NCI-H748 treated with DMSO at 0.1 percent for 48 hours (cell line): ENCODE measurements around the gene SDK1.
"Not testable (repeated sequence)": the region's sequence is repeated elsewhere in the genome, so short reads cannot be mapped to it uniquely, and the experiment has no call there.

Source experiments
- DNase-seq: peaks from one replicate; lab custom pipeline; 2025; lab: John Stamatoyannopoulos, UW

SDK1 gene

GRCh38 chr7:3733541-3734140, 432.6 kb downstream of the SDK1 start:
- DNase-seq, result no peak

DNA sequence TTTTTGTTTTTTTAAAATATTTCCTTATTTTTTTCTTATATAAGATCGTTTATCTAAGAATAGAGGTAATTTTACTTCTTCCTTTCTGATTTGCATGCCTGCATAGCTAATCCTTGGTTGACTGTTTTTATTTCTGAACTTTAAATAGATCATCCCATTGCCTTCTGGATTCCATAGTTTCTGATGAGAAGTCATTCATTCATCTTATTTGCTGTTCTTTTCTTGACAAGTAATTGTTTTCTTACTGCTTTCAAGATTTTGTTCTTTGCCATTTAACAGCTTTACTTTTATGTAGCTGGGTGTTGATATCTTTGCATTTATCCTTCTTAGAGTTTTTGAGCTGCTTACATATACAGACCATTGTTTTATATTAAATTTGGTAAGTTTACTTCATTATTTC, 437.9 kb downstream of the SDK1 start:
- no peak for DNase-seq

GRCh38 chr7:3739983-3740382, 438.9 kb downstream of the SDK1 start:
- no peak for DNase-seq

DNA sequence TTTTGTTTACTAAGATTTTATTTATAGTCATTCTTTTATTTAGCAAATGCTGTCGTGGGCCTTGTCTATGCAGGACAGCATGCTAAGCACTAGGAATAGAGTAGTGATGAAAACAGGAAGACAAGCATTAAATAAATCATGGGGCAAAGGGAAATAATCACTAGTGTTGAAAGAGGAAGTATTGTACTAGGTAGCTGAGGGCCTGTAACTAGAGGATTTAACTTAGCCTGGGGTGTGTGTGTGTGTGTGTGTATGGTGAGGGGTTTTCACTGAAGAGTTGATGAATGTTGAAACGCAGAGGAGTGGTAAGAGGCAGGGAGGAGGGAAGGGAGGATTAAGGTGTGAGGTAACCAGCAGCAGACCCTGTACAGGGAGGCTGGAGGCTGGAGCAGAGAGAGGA, 446.4 kb downstream of the SDK1 start:
- no peak for DNase-seq

GRCh38 chr7:3748389-3748788, 447.3 kb downstream of the SDK1 start:
- no peak for DNase-seq

GRCh38 chr7:3753868-3754267, 452.8 kb downstream of the SDK1 start:
- DNase-seq, result no peak

DNA sequence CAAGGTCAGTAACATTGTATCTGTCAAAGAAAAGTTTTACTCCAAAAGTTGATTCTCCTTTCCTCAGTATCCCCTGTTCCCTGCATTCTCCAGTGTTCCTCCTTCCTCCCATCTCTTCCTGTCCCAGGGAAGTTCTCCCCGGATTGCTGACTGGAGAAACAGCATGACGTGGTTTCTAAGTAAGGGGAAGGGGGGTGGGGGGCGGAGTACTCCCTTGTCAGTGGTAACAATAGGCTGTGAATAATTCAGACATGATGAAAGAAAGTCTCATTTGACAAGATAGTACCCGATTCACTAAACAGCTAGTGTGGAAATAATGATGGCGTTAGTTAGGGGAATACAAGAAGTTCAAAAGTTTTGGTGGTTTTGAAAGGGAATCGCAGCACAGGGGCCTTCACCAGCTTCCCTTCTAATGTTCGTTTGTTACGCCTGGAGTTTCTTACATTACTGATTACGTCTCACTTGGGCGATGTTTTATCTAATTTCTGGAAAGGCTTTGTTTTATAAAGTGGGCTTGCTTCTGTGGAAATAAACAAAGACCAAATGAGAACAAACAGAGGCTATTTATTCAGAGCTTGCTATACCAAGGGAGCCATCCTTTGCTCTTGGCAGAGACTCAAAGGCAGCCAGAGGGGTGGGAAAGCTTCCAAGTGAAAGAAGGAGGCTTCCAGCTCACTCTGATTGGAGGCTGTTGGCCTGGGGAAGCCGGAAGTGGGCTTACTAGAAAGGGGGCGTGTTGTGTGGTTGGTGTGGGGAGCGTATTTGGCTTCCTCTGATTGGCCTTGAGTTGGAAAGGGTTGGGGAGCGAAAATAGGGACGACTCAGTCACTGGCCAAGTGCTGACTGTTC, 453.7 kb downstream of the SDK1 start:
- peak; percentile 70 for DNase-seq

GRCh38 chr7:3755778-3756453, 454.9 kb downstream of the SDK1 start:
- not testable (repeated sequence) for DNase-seq

DNA sequence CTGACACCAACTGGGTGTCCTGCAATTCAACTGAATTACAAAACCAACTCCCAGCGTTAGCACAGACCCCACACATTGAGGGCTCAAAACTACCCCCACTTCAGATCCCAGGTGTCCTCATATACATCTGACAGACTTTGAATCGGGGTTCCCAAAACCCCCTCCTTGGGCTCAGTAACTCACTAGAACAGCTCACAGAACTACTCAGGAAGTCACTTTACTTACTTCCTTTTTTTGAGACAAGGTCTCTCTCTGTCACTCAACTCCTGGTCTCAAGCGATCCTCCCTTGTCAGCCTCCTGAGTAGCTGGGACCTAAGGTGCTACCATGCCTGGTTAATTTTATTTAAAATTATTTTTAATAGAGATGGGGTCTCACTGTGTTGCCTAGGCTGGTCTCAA, 456.0 kb downstream of the SDK1 start:
- no peak for DNase-seq

DNA sequence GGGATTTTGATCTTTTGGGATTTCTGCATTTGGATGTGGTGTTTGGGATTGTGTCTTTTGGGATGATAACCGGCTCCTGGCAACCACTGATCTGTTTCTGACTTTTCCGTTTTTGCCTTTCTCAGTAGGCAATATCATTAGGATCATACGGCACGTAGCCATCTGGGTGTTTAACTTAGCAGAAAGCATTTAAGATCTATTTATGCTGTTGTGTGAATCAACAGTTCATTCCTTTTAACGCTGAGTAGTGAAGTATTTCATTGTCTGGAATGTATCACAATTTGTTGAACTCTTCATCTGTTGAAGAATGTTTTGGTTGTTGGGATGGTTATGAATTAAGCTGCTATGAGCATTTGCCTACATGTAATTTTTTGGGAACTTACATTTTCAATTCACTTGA, 459.6 kb downstream of the SDK1 start:
- DNase-seq, result no peak

DNA sequence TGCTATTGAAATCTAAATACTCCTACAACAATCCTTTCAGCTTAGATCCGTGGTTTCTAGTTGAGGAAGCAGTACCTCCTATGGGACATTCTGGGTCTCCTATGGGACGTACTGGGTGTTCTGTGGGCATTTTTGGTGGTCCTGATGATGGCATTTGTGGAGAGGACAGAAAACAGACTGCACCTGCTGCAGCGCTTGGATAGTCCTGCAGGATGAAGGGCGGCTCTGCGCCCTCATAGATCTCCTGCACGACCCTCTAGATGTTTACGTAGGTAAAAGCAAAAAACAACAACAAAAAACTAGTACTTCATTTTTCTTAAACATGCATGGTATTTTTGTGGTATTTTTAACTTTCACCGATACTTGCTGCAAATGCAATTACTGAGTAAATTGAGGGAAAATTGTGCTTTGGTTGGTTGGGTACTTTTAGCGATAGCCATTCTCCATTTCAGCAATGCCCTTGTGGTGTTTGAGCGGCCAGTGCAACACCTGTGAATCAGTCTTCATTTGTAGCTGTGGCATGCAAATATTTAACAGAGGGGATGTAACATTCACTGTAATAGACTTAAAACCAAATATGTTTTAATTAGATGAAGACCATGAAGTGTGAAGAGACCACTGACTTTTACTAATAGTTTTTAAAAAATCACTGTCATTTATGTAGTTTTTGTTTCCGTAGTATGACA, 461.2 kb downstream of the SDK1 start:
- no peak for DNase-seq

GRCh38 chr7:3767917-3768777, 467.1 kb downstream of the SDK1 start:
- DNase-seq, result no peak

GRCh38 chr7:3771906-3772305, 470.9 kb downstream of the SDK1 start:
- DNase-seq, result no peak

GRCh38 chr7:3778345-3778744, 477.3 kb downstream of the SDK1 start:
- no peak for DNase-seq

DNA sequence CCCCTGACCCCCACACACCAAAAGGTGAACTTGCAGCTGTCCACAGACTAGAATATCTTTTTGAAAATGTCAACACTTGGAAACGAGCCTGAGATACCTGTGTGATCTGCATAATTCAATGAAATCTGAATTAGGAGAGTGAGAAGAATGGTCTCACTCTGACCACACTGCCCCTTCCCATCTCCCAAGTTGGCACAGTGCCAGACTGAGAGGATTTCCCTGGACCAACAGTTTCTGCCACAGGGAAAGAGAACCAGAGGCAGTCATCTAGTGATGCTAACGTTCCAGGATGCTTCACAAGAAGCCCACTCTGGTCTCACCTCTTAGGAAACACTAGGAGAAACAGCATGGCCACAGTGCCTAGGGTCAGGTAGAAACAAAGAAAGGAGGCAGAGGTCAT, 479.0 kb downstream of the SDK1 start:
- no peak for DNase-seq

DNA sequence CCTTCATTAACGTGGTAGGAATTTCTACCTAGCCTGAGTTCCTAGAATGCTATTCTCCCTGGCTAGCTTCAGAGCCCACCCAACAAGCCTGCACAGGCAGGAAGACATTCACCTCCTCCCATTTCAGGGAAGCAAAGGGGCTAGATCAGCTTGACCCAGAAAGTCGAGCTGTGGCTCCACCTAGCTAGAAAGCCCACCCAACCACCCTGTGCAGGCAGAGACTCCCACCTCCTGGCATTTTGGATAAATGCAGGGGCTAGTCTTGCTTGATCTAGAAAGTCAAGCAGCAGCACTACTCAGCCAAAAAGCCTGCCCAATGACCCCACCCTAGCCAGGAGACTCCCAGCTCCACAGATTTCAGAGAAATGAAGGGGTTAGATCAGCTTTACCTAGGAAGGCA, 479.5 kb downstream of the SDK1 start:
- DNase-seq, result no peak

GRCh38 chr7:3781607-3782006, 480.6 kb downstream of the SDK1 start:
- DNase-seq, result no peak

DNA sequence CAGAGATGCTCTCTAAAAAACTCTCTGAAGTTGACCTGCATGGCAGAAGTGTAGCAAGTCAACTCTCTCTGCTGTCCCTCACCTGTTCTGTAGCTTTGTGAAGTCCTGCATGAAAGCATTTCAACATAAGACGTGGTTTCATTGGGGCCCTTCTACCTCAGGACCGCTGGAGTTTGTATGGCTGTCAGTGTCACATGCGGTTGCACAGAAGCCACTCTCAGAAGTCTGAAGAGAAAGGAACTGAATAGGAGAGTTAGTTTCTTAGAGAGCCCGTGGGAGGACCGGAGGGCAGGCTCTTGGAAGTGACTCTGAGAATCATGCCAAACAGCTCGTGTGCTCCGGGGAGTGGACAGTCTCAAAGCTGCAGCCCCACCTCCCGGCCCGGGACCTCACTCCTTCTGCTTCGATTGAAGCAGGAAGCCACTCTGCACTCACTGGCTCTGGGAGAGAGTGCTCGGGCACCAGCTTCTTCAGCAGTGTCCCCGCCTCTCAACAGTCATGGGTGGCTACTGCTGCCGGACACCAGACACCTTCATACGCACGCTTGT, 486.7 kb downstream of the SDK1 start:
- DNase-seq, result no peak

GRCh38 chr7:3790803-3791202, 489.8 kb downstream of the SDK1 start:
- peak; percentile 20 for DNase-seq

DNA sequence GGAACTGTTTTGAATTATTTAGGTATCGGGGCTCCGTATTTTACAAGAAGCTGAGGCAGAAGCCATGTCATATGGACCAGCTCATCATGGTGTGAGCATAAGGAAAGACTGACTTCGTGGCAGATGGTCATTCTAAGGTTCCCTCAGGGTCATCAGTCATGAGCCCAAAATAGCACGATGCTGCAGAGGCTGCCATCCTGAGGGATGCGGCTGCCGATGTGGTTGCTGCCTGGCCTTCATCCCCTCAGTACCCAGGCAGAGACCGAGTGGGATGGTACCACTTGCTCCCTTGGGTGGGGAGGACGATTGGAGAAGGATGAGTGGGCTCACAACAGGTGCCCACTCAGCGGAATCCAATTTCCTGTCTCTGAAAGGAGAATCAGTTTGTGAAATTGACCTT, 490.3 kb downstream of the SDK1 start:
- no peak for DNase-seq

GRCh38 chr7:3795141-3795540, 494.1 kb downstream of the SDK1 start:
- DNase-seq, result no peak
